HG02870 (cell line): ENCODE data around the gene ANK3.
"Not testable (repeated sequence)": the region's sequence is repeated elsewhere in the genome, so short reads cannot be mapped to it uniquely, and the experiment has no call there.

ENCODE experiments used
- ATAC-seq: cut with Tn5 transposase; IDR thresholded peaks from one replicate; pipeline ENCODE4 v1.9.1; 2021; ENCODE audit warnings: mild to moderate bottlenecking, moderate library complexity; ENCODE audit not compliant: unreplicated experiment

ANK3 gene

GRCh38 chr10:60043561-60044241 lies 346.0 kb downstream of the ANK3 start:
- no peak for ATAC-seq

GRCh38 chr10:60042914-60043313 lies 346.8 kb downstream of the ANK3 start:
- ATAC-seq: no peak

GRCh38 chr10:60042262-60042661 lies 347.4 kb downstream of the ANK3 start:
- no peak for ATAC-seq

GRCh38 chr10:60041489-60042133 lies 348.1 kb downstream of the ANK3 start:
- ATAC-seq: peak; percentile 73

GRCh38 chr10:60040014-60040662 lies 349.5 kb downstream of the ANK3 start:
- no peak for ATAC-seq

GRCh38 chr10:60035984-60036383 lies 353.7 kb downstream of the ANK3 start:
- no peak for ATAC-seq

GRCh38 chr10:60035375-60035774 lies 354.3 kb downstream of the ANK3 start:
- ATAC-seq: not testable (repeated sequence)

GRCh38 chr10:60032723-60033122 lies 357.0 kb downstream of the ANK3 start:
- ATAC-seq: peak; percentile 57

GRCh38 chr10:60031664-60032063 lies 358.0 kb downstream of the ANK3 start:
- peak; percentile 51 for ATAC-seq

GRCh38 chr10:60031183-60031582 lies 358.5 kb downstream of the ANK3 start:
- no peak for ATAC-seq

GRCh38 chr10:60029475-60029874 lies 360.2 kb downstream of the ANK3 start:
- ATAC-seq: no peak

GRCh38 chr10:60028081-60028480 lies 361.6 kb downstream of the ANK3 start:
- no peak for ATAC-seq

GRCh38 chr10:60025279-60025678 lies 364.4 kb downstream of the ANK3 start:
- ATAC-seq: no peak

- no peak for ATAC-seq
Measured at GRCh38 chr10:60024506-60024905, 365.2 kb downstream of the ANK3 start.

GRCh38 chr10:60023155-60023877 lies 366.4 kb downstream of the ANK3 start:
- ATAC-seq: no peak

GRCh38 chr10:60021361-60021760 lies 368.3 kb downstream of the ANK3 start:
- no peak for ATAC-seq

- ATAC-seq: no peak
Measured at GRCh38 chr10:60016794-60017193, 372.9 kb downstream of the ANK3 start.

GRCh38 chr10:60009710-60010383 lies 379.8 kb downstream of the ANK3 start:
- ATAC-seq: no peak

GRCh38 chr10:60009276-60009675 lies 380.4 kb downstream of the ANK3 start:
- ATAC-seq: no peak

- ATAC-seq: no peak
Measured at GRCh38 chr10:60008816-60009215, 380.9 kb downstream of the ANK3 start.

- ATAC-seq: no peak
Measured at GRCh38 chr10:60006062-60006461, 383.6 kb downstream of the ANK3 start.
